Transverse colon (tissue), 4 donors: ENCODE measurements around the gene CCT6B. TPM values are rescaled to one million over a fixed set of nuclear protein-coding genes. Genes with fewer than 3 reads are reported as not detected.

Experiments used
- DNase-seq: peaks from one replicate; pipeline ENCODE4 v3.0.0-alpha.2; 2019
- H3K27ac ChIP-seq, 4 donors: fragments of 200-600 bp; sonication (generic); 2 replicates each; pipeline ENCODE4 v1.5.1; 2016 to 2018; ENCODE audit warnings: inconsistent platforms in 4 of 4
- H3K27me3 ChIP-seq: fragments of 200-600 bp; sonication (generic); 2 replicates; pipeline ENCODE4 v1.5.1; 2017; ENCODE audit warnings: inconsistent platforms
- H3K36me3 ChIP-seq, 4 donors: fragments of 200-600 bp; sonication (generic); 2 replicates each; pipeline ENCODE4 v1.5.1; 2017 to 2019; ENCODE audit warnings: inconsistent platforms in 4 of 4
- H3K4me1 ChIP-seq, 4 donors: fragments of 200-600 bp; sonication (generic); 2 replicates each; pipeline ENCODE4 v1.5.1; 2017 to 2020; ENCODE audit warnings: inconsistent platforms in 4 of 4
- H3K4me3 ChIP-seq, 4 donors: fragments of 200-600 bp; sonication (generic); 1 replicate in 1 of 4; 2 replicates in 3 of 4; pipeline versions ENCODE4 v1.5.1 to v1.6.1; 2017 to 2019; ENCODE audit warnings: inconsistent platforms in 4 of 4
- H3K9me3 ChIP-seq, 2 donors: fragments of 200-600 bp; sonication (generic); 2 replicates each; pipeline ENCODE4 v1.5.1; 2017 to 2019; ENCODE audit warnings: inconsistent platforms in 2 of 2
- EP300 ChIP-seq: sonication (generic); formaldehyde crosslinking; IDR thresholded peaks from one replicate; pipeline ENCODE4 v1.6.1; 2017; ENCODE audit warnings: antibody characterized with exemption, low read depth
- POLR2A ChIP-seq: fragments of 450-650 bp; IDR thresholded peaks from one replicate; pipeline ENCODE4 v1.6.1; 2016; ENCODE audit warnings: antibody characterized with exemption, mild to moderate bottlenecking, moderate library complexity
- POLR2AphosphoS5 ChIP-seq, 3 donors: sonication (generic); formaldehyde crosslinking; IDR thresholded peaks; one replicate each; pipeline ENCODE4 v1.6.1; 2016; ENCODE audit warnings: antibody characterized with exemption in 3 of 3
- WGBS, 2 donors: methylation state at CpG; one replicate each; pipeline ENCODE4 v1.1.5; 2018; ENCODE audit warnings: low coverage in 1 of 2; 5-methylcytosine and 5-hydroxymethylcytosine counted together
- in situ Hi-C, 4 donors: fragments of 200-750 bp; cut with MboI; loops; one replicate each; pipeline versions ENCODE4 v1.15.0 to v1.15.1; 2017; ENCODE audit warnings: low sequenced_read_pairs in 3 of 4, low pct_ligation_motif_present in 1 of 4, low pct_unique_long_range_greater_than_20kb in 1 of 4
- intact Hi-C: fragments of 100-400 bp; cut with DNase I; formaldehyde crosslinking; loops from one replicate; pipeline ENCODE4 v1.15.1; 2023; ENCODE audit warnings: low total_unique reads
- total RNA-seq, 4 donors: library from RNA; depleted of rRNA; stranded (reverse); fragments of >200 nt; gene quantifications; one replicate each; pipeline ENCODE4 v1.1.0, GENCODE V29; 2016
- TF ChIP-seq, protein P1 (sequence below), 5 experiments: fragments of 200-600 bp in 3 of 5; fragments of 450-650 bp in 2 of 5; sonication (generic) in 3 of 5; IDR thresholded peaks; 1 replicate in 2 of 5; 2 replicates in 3 of 5; pipeline ENCODE4 v1.5.1; 2016 to 2017; ENCODE audit warnings: antibody characterized with exemption in 5 of 5, inconsistent platforms in 3 of 5, mild to moderate bottlenecking in 2 of 5, moderate library complexity in 1 of 5

The CCT6B gene
- total RNA-seq, 4 donors from 2014 or later, result 0.96 to 1.9 TPM; not detected in 2

DNA sequence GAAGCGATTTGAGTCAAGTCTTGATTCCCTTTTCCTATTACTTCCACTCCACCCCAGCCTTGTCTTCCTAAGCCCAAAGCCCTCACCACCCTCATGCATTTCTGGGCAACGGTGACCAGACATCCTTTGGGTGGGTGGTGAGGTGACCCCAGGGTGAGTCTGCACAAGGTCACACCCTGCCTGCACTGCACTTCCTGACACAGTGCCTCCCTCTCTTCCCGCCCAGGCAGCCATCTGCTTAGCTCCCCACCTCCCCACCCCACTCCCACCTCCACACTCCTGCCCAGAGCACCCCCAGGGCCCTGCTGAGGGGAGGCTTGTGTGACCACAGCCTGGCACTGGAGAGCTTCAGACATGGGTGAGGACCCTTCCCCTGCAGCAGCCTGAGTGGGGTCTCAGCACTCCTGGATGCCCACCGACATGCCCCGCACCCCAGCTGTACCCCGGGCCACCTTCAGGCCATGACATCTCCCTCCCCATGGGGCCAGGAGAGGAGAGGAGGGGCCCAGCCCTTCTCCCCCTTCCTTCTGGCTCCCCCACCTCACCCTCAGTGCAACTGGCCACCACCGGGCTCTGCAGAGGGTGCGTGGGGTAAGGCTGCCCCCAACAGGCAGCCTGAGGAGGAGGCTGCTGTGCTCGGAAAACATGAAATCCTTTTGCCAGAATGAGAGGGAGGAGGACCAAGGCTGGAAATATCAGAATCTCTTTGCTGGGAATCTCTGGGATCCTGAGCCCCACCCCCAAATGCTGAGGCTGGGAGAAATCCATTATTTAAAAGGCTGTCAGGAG, 68.6 kb downstream of the CCT6B start:
- DNase-seq, result no peak
- H3K4me1 ChIP-seq, result no peaks in the 10 kb centered on the region
- 39% methylated on average over 9 of the region's 9 CpGs; no CpG with 5 or more reads in 1 of the 2 donors for WGBS, 2 donors
- no peaks in the 10 kb centered on the region for H3K9me3 ChIP-seq
- in situ Hi-C loops (no loop called here), intact Hi-C loops (no loop called here)
- no peak overlapping the region for H3K4me3 ChIP-seq
- no peaks in the 10 kb centered on the region for H3K36me3 ChIP-seq
- H3K27me3 ChIP-seq, result peaks cover 30% of the 10 kb centered on the region
- TF ChIP-seq POLR2AphosphoS5 (IDR thresholded peaks at IDR 0.05) (no peak), EP300 (no peak), POLR2A (no peak)
- TF ChIP-seq, protein P1, sequence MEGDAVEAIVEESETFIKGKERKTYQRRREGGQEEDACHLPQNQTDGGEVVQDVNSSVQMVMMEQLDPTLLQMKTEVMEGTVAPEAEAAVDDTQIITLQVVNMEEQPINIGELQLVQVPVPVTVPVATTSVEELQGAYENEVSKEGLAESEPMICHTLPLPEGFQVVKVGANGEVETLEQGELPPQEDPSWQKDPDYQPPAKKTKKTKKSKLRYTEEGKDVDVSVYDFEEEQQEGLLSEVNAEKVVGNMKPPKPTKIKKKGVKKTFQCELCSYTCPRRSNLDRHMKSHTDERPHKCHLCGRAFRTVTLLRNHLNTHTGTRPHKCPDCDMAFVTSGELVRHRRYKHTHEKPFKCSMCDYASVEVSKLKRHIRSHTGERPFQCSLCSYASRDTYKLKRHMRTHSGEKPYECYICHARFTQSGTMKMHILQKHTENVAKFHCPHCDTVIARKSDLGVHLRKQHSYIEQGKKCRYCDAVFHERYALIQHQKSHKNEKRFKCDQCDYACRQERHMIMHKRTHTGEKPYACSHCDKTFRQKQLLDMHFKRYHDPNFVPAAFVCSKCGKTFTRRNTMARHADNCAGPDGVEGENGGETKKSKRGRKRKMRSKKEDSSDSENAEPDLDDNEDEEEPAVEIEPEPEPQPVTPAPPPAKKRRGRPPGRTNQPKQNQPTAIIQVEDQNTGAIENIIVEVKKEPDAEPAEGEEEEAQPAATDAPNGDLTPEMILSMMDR (IDR thresholded peaks at IDR 0.05), result no peak
- no peak overlapping the region for H3K27ac ChIP-seq

DNA sequence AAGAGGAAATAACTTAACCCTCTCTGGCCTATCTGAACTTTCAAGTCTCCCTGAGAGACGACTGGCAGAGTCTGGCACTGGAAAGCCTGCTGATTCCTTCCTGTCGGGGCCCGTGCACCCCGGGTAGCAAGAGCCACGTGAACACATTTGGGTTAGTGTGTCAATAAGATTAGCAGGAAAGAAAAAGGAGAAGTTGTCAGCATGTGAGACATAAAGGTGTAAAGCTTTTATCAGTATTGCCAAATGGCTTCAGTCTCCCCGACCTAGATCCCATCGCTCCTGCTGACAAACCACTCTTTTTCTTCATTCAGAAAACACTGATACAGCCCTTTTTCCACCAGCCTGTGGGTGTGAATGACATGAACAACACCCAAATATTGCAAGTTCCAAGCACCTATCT, 74.4 kb downstream of the CCT6B start:
- H3K27me3 ChIP-seq, result peaks cover 34% of the 10 kb centered on the region
- intact Hi-C loops (loop anchor here (10.0 kb wide), 1 partner anchor 1892 kb away; the partner anchor contains the start of gene SPACA3), in situ Hi-C loops (no loop called here)
- WGBS, 2 donors, result 0 to 12% methylated on average over 4 to 7 of the region's 7 CpGs
- no peaks in the 10 kb centered on the region for H3K36me3 ChIP-seq
- no peak overlapping the region for H3K4me3 ChIP-seq
- TF ChIP-seq POLR2AphosphoS5 (IDR thresholded peaks at IDR 0.05) (no peak), EP300 (no peak), POLR2A (no peak)
- TF ChIP-seq, protein P1 (IDR thresholded peaks at IDR 0.05), result no peak
- no peaks in the 10 kb centered on the region for H3K9me3 ChIP-seq
- H3K4me1 ChIP-seq, result no peaks in the 10 kb centered on the region
- no peak for DNase-seq
- no peak overlapping the region for H3K27ac ChIP-seq

DNA sequence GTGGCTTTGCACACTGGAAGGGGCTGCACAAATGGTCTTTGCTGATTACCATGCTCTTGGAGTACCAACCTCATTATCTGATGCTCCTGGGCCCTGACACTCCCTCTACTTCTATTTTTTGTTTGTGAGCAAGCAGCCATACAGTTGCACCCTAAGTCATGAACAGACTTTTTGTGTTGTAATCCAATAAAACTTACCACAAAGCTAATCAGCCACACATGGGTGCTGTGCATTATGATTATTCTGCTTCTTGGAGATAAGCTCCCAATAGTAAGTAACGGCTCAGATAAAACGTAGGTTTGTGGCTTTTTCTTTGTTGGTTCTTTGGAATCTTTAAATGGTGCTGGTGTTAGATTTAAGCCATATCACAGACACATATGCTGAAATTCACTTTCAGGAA, 76.2 kb downstream of the CCT6B start:
- WGBS, 2 donors, result 24 to 58% methylated on average over 2 of the region's 2 CpGs
- in situ Hi-C loops (no loop called here), intact Hi-C loops (loop anchor here (10.0 kb wide), 1 partner anchor 1890 kb away; the partner anchor contains the start of gene SPACA3)
- TF ChIP-seq, protein P1 (IDR thresholded peaks at IDR 0.05), result no peak
- TF ChIP-seq EP300 (no peak), POLR2A (no peak), POLR2AphosphoS5 (IDR thresholded peaks at IDR 0.05) (no peak)
- no peak for DNase-seq
- Histone ChIP-seq H3K27me3 (peaks cover 34% of the 10 kb centered on the region), H3K4me1 (no peaks in the 10 kb centered on the region), H3K9me3 (no peaks in the 10 kb centered on the region), H3K36me3 (no peaks in the 10 kb centered on the region), H3K27ac (no peak overlapping the region), H3K4me3 (no peak overlapping the region)

DNA sequence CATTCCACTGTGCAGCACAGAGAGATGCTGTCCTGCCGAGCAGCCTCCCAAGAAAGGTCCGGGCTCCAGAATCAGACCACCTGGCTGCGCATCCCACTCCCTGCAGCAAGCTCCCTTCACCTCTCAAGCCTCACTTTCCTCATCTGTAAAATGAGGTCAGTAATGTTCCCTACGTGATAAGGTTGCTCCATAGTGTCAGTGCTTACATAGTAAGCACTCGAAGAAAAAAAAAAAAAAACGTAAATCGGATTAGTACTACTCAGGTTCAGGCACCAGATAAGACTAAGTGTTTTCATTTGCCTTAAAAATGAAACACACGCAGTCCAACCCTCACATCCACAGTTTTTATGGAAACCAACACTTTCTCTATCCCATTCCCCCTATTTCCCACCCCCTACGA, 76.7 kb downstream of the CCT6B start:
- Histone ChIP-seq H3K4me3 (no peak overlapping the region), H3K9me3 (no peaks in the 10 kb centered on the region), H3K27ac (no peak overlapping the region), H3K27me3 (peaks cover 34% of the 10 kb centered on the region), H3K36me3 (no peaks in the 10 kb centered on the region), H3K4me1 (no peaks in the 10 kb centered on the region)
- no peak for DNase-seq
- in situ Hi-C loops (no loop called here), intact Hi-C loops (loop anchor here (10.0 kb wide), 1 partner anchor 1890 kb away; the partner anchor contains the start of gene SPACA3)
- TF ChIP-seq POLR2A, result no peak
- no peak for TF ChIP-seq POLR2AphosphoS5 (IDR thresholded peaks at IDR 0.05)
- TF ChIP-seq, protein P1 (IDR thresholded peaks at IDR 0.05), result no peak
- no peak for TF ChIP-seq EP300
- 72 to 73% methylated on average over 4 to 9 of the region's 9 CpGs for WGBS, 2 donors
